GM19438 (cell line): ENCODE results near the gene SAMD4A.

Experiments
- ATAC-seq: cut with Tn5 transposase; IDR thresholded peaks from one replicate; pipeline ENCODE4 v1.9.1; 2021; ENCODE audit warnings: low read depth; ENCODE audit not compliant: unreplicated experiment

SAMD4A gene

GRCh38 chr14:54653712-54654469, 87.0 kb downstream of the SAMD4A start:
- no peak for ATAC-seq

DNA sequence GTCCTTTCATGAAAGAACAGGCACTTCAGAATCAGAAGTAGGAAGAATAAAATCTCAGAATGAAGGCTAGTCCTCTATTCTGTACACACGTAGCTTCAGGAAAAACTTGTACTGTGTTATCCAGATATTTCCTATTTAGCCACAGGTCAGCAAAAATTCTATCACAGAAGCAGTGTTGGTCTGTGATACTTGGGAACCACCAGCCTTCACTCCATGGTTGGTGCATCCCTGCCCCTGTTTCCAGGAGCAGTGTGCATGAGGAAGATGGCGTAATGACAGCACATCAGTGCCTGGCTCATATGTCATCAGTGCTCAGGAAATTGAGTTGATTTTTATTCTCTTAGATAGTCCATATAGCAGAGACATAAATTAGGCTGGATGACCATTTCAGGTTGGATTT, 87.7 kb downstream of the SAMD4A start:
- no peak for ATAC-seq

GRCh38 chr14:54658836-54659235, 91.9 kb downstream of the SAMD4A start:
- ATAC-seq, result no peak

DNA sequence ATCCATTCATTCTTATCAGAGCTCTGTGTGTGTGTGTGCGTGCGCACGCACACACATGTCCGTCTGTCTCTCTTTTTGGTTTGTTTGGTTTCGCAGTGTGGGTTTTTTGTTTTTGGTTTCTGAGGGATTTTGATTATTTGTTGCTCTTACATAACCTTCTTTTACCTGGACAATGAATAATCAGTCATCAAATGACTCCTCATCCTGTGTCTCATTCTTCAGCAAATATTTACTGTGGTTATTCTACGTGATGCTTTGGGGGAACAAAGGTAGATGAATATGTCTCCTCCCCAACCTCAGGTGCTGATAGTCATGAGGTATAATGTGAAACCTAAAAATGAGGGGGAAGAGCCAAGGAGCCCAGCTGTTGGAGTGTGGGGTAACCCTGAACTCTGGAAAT, 92.4 kb downstream of the SAMD4A start:
- no peak for ATAC-seq

- ATAC-seq, result no peak
Observed at GRCh38 chr14:54660604-54661111, 93.7 kb downstream of the SAMD4A start.

GRCh38 chr14:54662491-54663133, 95.7 kb downstream of the SAMD4A start:
- ATAC-seq, result no peak

DNA sequence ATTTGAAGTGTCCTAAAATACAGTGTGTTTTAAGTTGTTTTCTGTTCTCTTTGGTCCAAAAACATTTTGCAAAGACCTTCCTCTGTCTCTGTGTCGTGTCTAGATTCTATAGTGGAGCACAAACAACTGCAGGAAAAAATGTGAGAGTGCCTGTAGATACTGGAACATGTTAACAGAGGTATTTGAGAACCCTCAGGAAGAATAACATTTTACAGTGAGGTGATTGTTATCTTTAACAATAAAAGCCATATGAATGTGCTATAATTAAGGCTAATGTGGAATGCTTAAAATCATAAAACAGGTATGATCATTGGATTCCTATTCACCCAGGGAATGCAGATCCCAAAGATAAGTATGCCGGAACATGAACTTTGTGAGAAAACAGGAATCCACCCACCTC, 98.0 kb downstream of the SAMD4A start:
- ATAC-seq, result no peak

- no peak for ATAC-seq
Observed at GRCh38 chr14:54665946-54666345, 99.0 kb downstream of the SAMD4A start.

GRCh38 chr14:54667026-54667744, 100.3 kb downstream of the SAMD4A start:
- ATAC-seq, result no peak

DNA sequence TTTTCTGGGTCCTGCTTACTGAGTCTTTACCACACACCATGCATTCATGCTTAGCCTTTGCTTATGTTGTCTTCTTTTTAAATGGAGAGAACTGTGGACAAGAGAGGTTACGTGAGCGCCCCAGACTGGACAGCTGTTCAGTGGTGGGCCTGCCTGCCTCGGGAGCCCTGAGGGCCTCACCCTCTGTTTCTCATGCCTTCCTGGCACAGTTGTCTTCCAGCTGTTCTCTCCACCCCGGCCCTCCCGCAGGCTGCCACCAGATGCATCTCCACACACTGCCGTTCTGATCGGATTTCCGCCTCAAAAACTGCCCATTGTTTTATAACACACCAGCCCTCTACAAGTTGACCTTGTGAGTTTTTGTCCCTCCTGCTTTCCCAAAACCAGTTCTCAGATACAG, 100.8 kb downstream of the SAMD4A start:
- no peak for ATAC-seq

DNA sequence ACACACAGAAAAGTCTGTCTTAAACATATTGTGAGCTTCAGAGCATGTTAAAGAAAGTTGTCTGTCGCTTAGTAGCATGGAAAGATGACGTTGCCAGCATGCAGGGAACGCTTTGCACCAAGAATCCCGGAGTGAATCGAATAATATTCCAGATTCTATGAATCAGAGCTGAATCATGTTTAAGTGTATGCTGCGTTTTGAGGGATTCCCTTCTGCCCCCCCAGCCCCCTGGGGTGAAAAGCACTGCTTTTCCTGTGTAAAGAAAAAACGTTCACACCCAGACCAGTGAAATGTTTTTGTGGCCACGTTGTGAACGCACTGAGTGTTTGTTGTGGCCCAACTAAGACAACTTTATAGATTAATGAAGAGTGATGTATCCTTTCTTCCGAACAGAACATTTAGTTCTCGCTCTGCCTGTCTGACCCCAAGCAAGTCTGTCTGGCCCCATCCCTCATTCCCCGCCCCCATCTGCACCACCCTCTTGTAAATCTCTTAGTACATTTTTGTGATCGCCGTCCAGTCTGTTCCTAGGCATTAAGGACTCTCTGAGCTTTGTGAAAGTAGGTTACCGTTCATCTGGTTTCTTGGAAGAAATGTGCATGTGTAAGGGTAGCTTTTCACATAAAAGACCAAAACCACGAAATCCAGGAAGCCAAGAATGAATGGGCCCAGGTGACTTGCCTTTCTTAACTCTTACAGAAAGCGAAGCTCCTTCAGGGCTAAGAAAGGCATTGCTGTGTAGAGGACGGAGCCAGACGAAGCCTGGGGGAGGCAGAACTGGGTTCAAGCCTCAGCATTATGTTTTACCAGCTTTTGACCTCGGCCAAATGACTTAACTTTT, 103.0 kb downstream of the SAMD4A start:
- ATAC-seq, result no peak

DNA sequence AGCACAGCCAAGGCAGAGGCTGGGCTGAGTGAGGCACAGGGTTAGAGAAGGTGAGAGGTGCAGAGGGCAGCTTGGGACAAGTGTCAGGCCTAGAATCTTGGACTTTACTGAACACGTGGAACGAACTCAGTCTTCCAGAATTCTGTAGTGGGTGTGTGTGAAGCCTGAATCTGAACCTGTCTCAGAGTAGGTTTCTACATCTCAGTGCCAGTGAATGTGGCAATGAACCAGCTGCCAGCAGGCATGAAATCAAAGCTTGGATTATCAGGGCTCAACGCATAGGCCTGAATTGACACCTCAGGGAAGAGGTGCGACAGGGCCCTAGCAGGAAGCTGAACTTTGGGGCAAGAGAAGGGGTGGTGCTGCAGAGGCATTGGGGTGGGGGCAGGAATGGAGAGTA, 104.6 kb downstream of the SAMD4A start:
- ATAC-seq, result no peak

DNA sequence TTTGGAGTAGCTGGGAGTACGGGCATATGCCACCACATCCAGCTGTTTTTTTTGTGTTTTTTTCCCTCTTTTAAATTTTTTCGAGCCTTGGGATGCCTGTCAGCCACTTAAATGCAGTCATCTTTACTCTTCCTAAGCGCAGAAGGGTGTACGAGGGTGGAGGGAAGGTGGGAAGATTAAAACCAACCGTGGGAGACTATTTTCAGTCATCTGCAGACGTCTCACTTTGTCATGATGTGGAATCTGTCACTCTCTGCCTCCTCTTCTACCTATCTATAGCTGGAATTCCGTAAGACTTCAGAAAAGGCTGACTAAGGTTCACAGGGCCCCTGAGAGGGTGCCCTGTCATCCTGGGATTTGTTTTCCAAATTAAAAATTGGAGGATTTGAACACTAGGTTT, 105.3 kb downstream of the SAMD4A start:
- ATAC-seq, result no peak

GRCh38 chr14:54672688-54673087, 105.8 kb downstream of the SAMD4A start:
- no peak for ATAC-seq

- ATAC-seq, result no peak
Observed at GRCh38 chr14:54673193-54674045, 106.5 kb downstream of the SAMD4A start.

- peak; percentile 81 for ATAC-seq
Observed at GRCh38 chr14:54674046-54674741, 107.3 kb downstream of the SAMD4A start.

GRCh38 chr14:54675236-54676128, 108.6 kb downstream of the SAMD4A start:
- no peak for ATAC-seq
